ENCODE measurements around the gene GRID2.

GRID2 gene

GRCh38 chr4:92862509-92862908 lies 558.7 kb downstream of the GRID2 start:
- Mint-ChIP-seq H3K4me3 (no peak overlapping the region), H3K27me3 (ENCODE audit: low read depth) (no peaks in the 10 kb centered on the region), H3K4me1 (peaks cover 4% of the 10 kb centered on the region), H3K36me3 (ENCODE audit: low read depth) (no peaks in the 10 kb centered on the region), H3K9me3 (no peaks in the 10 kb centered on the region), H3K27ac (no peak overlapping the region)
- no peak for TF ChIP-seq CTCF (IDR thresholded peaks at IDR 0.05; ENCODE audit: unreplicated experiment in 3 of 3)

GRCh38 chr4:92864096-92864495 lies 560.3 kb downstream of the GRID2 start:
- no peak overlapping the region for H3K27ac Mint-ChIP-seq
- TF ChIP-seq CTCF (IDR thresholded peaks at IDR 0.05; ENCODE audit: unreplicated experiment in 3 of 3) = no peak
- H3K4me3 Mint-ChIP-seq = no peak overlapping the region
- no peaks in the 10 kb centered on the region for H3K9me3 Mint-ChIP-seq
- H3K27me3 Mint-ChIP-seq (ENCODE audit: low read depth) = no peaks in the 10 kb centered on the region
- H3K4me1 Mint-ChIP-seq = peaks cover 4% of the 10 kb centered on the region
- no peaks in the 10 kb centered on the region for H3K36me3 Mint-ChIP-seq (ENCODE audit: low read depth)

- Mint-ChIP-seq H3K27me3 (ENCODE audit: low read depth) (no peaks in the 10 kb centered on the region), H3K36me3 (ENCODE audit: low read depth) (no peaks in the 10 kb centered on the region), H3K27ac (no peak overlapping the region), H3K4me1 (no peaks in the 10 kb centered on the region), H3K4me3 (no peak overlapping the region), H3K9me3 (no peaks in the 10 kb centered on the region)
- TF ChIP-seq CTCF (IDR thresholded peaks at IDR 0.05; ENCODE audit: unreplicated experiment in 3 of 3) = no peak
Measured at GRCh38 chr4:92872604-92873003, 568.8 kb downstream of the GRID2 start.

- H3K27ac Mint-ChIP-seq = no peak overlapping the region
- H3K27me3 Mint-ChIP-seq (ENCODE audit: low read depth) = no peaks in the 10 kb centered on the region
- H3K9me3 Mint-ChIP-seq = no peaks in the 10 kb centered on the region
- no peak overlapping the region for H3K4me3 Mint-ChIP-seq
- TF ChIP-seq CTCF (IDR thresholded peaks at IDR 0.05; ENCODE audit: unreplicated experiment in 3 of 3) = no peak
- H3K4me1 Mint-ChIP-seq = no peaks in the 10 kb centered on the region
- H3K36me3 Mint-ChIP-seq (ENCODE audit: low read depth) = no peaks in the 10 kb centered on the region
Measured at GRCh38 chr4:92885632-92886031, 581.9 kb downstream of the GRID2 start.

GRCh38 chr4:92952426-92952825 lies 648.7 kb downstream of the GRID2 start:
- Mint-ChIP-seq H3K4me1 (peaks cover 5% of the 10 kb centered on the region), H3K36me3 (ENCODE audit: low read depth) (no peaks in the 10 kb centered on the region), H3K9me3 (peaks cover 3% of the 10 kb centered on the region), H3K27ac (no peak overlapping the region), H3K4me3 (no peak overlapping the region), H3K27me3 (ENCODE audit: low read depth) (no peaks in the 10 kb centered on the region)
- no peak for TF ChIP-seq CTCF (IDR thresholded peaks at IDR 0.05; ENCODE audit: unreplicated experiment in 3 of 3)

GRCh38 chr4:92952897-92953296 lies 649.1 kb downstream of the GRID2 start:
- H3K4me3 Mint-ChIP-seq = no peak overlapping the region
- H3K4me1 Mint-ChIP-seq = peaks cover 5% of the 10 kb centered on the region
- H3K27me3 Mint-ChIP-seq (ENCODE audit: low read depth) = no peaks in the 10 kb centered on the region
- H3K27ac Mint-ChIP-seq = no peak overlapping the region
- H3K36me3 Mint-ChIP-seq (ENCODE audit: low read depth) = no peaks in the 10 kb centered on the region
- peaks cover 3% of the 10 kb centered on the region for H3K9me3 Mint-ChIP-seq
- no peak for TF ChIP-seq CTCF (IDR thresholded peaks at IDR 0.05; ENCODE audit: unreplicated experiment in 3 of 3)

Data from nephron (organoid).